ENCODE measurements around the gene LAMA2. TPM values are rescaled to one million over a fixed set of nuclear protein-coding genes. Genes with fewer than 3 reads are reported as not detected.

The LAMA2 gene
- total RNA-seq, 1 experiment from 2014 or later: 0.02 TPM

DNA sequence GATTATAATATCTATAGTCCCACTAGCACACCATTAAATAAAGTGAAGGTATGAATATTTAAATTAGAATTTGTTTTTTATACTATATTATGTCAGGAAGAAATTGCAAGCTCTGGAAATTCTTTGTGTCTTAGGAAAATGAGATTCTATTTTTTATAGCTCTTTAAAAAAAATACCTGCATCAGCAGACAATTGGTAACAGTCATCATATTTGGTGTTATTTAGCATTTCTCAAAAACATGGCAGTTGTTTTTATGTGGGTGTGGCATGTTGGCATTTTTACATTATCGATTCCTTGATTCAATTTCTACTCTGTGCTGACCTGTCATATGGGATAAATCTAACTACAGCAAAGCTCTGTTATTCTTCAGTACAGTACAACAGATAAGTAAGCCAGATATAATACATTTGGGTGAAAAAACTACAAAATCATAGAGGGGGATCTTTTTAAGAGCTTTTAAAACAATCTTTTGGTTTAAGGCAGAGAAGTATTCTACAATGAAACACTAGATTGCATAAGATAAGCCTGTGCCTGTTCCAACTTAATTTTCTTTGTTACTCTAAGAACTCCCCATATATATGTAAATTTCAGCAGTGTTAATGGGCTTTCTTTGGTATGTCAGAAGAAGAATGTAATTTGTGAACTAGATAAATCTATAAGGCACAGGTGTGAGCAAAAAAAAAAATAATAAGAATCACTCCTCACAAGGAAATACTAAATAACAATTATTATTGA, 71.5 kb downstream of the LAMA2 start:
- intact Hi-C loops (cut with micrococcal nuclease; ENCODE audit: unreplicated experiment): no loop called here
- TF ChIP-seq, protein P1, sequence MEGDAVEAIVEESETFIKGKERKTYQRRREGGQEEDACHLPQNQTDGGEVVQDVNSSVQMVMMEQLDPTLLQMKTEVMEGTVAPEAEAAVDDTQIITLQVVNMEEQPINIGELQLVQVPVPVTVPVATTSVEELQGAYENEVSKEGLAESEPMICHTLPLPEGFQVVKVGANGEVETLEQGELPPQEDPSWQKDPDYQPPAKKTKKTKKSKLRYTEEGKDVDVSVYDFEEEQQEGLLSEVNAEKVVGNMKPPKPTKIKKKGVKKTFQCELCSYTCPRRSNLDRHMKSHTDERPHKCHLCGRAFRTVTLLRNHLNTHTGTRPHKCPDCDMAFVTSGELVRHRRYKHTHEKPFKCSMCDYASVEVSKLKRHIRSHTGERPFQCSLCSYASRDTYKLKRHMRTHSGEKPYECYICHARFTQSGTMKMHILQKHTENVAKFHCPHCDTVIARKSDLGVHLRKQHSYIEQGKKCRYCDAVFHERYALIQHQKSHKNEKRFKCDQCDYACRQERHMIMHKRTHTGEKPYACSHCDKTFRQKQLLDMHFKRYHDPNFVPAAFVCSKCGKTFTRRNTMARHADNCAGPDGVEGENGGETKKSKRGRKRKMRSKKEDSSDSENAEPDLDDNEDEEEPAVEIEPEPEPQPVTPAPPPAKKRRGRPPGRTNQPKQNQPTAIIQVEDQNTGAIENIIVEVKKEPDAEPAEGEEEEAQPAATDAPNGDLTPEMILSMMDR (IDR thresholded peaks at IDR 0.05; ENCODE audit: insufficient read depth in 1 of 2, low read depth in 1 of 2, low read length in 1 of 2, severe bottlenecking in 1 of 2, unreplicated experiment in 1 of 2): no peak
- Histone ChIP-seq H3K4me3 (ENCODE audit: low read depth, low read length) (no peak overlapping the region), H3K36me3 (ENCODE audit: control insufficient read depth, insufficient read depth, low read length) (no peaks in the 10 kb centered on the region), H3K4me1 (no peaks in the 10 kb centered on the region), H3K9me3 (no peaks in the 10 kb centered on the region), H3K27me3 (replicated peaks; ENCODE audit: control insufficient read depth, insufficient read depth, low read length) (no peaks in the 10 kb centered on the region)
- Mint-ChIP-seq H3K4me1 (ENCODE audit: low read depth, unreplicated experiment) (no peaks in the 10 kb centered on the region), H3K27me3 (ENCODE audit: insufficient read depth, unreplicated experiment) (no peaks in the 10 kb centered on the region), H3K4me3 (ENCODE audit: unreplicated experiment) (no peak overlapping the region), H3K9me3 (ENCODE audit: unreplicated experiment) (no peaks in the 10 kb centered on the region), H3K36me3 (ENCODE audit: insufficient read depth, unreplicated experiment) (no peaks in the 10 kb centered on the region), H3K27ac (ENCODE audit: unreplicated experiment) (no peak overlapping the region)
- no TSS peak for BruUV-seq (replicated peaks)
- no peak for DNase-seq
- POLR2A ChIA-PET: no interaction called here
- CTCF ChIA-PET: no interaction called here

DNA sequence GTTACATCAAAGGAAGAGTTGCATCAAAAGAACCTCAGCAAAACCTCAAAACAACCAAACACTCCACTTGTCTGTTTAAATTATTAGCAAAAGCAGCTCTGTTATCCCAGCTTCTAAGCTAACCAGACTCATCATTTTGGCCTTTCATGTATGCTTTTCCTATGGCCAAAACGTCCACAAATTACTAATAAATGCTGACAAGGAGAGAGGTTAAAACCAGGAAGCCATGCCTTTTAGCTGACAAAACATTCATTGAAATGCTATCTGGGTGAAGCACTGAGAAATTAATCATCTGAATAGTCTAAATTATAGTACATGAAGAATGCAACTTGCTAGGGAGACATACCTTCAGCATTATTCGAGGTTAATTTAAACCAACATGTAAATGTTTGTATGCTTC, 80.6 kb downstream of the LAMA2 start:
- TF ChIP-seq, protein P1 (IDR thresholded peaks at IDR 0.05; ENCODE audit: insufficient read depth in 1 of 2, low read depth in 1 of 2, low read length in 1 of 2, severe bottlenecking in 1 of 2, unreplicated experiment in 1 of 2): no peak
- no peaks in the 10 kb centered on the region for H3K4me1 ChIP-seq
- POLR2A ChIA-PET: no interaction called here
- CTCF ChIA-PET: no interaction called here
- no peak overlapping the region for H3K4me3 Mint-ChIP-seq (ENCODE audit: unreplicated experiment)
- H3K9me3 Mint-ChIP-seq (ENCODE audit: unreplicated experiment): no peaks in the 10 kb centered on the region
- no peaks in the 10 kb centered on the region for H3K36me3 Mint-ChIP-seq (ENCODE audit: insufficient read depth, unreplicated experiment)
- intact Hi-C loops (cut with micrococcal nuclease; ENCODE audit: unreplicated experiment): no loop called here
- H3K4me3 ChIP-seq (ENCODE audit: low read depth, low read length): no peak overlapping the region
- no peaks in the 10 kb centered on the region for H3K4me1 Mint-ChIP-seq (ENCODE audit: low read depth, unreplicated experiment)
- no peaks in the 10 kb centered on the region; the same call in 1 of the 2 replicates for H3K27me3 ChIP-seq (replicated peaks; ENCODE audit: control insufficient read depth, insufficient read depth, low read length)
- no peak overlapping the region for H3K27ac Mint-ChIP-seq (ENCODE audit: unreplicated experiment)
- H3K36me3 ChIP-seq (ENCODE audit: control insufficient read depth, insufficient read depth, low read length): no peaks in the 10 kb centered on the region
- no peaks in the 10 kb centered on the region for H3K27me3 Mint-ChIP-seq (ENCODE audit: insufficient read depth, unreplicated experiment)
- H3K9me3 ChIP-seq: no peaks in the 10 kb centered on the region
- no peak for DNase-seq
- BruUV-seq (replicated peaks): no TSS peak

DNA sequence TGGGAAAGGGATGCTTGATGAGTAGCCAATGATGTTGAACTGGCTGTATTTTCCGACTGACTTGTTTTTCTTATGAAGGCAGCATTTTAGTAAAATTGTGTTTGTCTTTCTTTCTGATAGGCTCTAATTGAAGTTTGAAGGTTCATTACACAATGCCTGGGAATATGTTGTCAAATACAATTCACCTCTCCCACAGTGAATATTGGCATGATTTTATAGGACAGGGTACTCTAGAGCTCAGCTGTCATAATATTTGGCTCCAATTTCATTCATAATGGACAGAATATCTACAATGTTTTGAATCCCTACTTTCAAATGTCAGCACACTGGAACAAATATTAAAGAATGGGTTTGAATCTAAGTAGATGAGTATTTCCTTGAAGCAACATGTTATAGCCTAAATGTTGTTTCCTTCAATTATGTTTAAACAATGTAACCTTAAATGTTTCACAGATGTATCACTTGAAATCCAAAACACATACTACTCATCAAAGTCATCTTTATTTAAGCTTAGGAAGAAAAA, 81.4 kb downstream of the LAMA2 start:
- H3K36me3 Mint-ChIP-seq (ENCODE audit: insufficient read depth, unreplicated experiment): no peaks in the 10 kb centered on the region
- ChIA-PET POLR2A (no interaction called here), CTCF (no interaction called here)
- H3K27ac Mint-ChIP-seq (ENCODE audit: unreplicated experiment): no peak overlapping the region
- no peak for DNase-seq
- no peaks in the 10 kb centered on the region for H3K27me3 Mint-ChIP-seq (ENCODE audit: insufficient read depth, unreplicated experiment)
- H3K9me3 ChIP-seq: no peaks in the 10 kb centered on the region
- no peaks in the 10 kb centered on the region for H3K9me3 Mint-ChIP-seq (ENCODE audit: unreplicated experiment)
- H3K4me3 Mint-ChIP-seq (ENCODE audit: unreplicated experiment): no peak overlapping the region
- no peak overlapping the region for H3K4me3 ChIP-seq (ENCODE audit: low read depth, low read length)
- H3K36me3 ChIP-seq (ENCODE audit: control insufficient read depth, insufficient read depth, low read length): no peaks in the 10 kb centered on the region
- H3K4me1 ChIP-seq: no peaks in the 10 kb centered on the region
- BruUV-seq (replicated peaks): no TSS peak
- intact Hi-C loops (cut with micrococcal nuclease; ENCODE audit: unreplicated experiment): no loop called here
- TF ChIP-seq, protein P1 (IDR thresholded peaks at IDR 0.05; ENCODE audit: insufficient read depth in 1 of 2, low read depth in 1 of 2, low read length in 1 of 2, severe bottlenecking in 1 of 2, unreplicated experiment in 1 of 2): no peak
- H3K4me1 Mint-ChIP-seq (ENCODE audit: low read depth, unreplicated experiment): no peaks in the 10 kb centered on the region
- H3K27me3 ChIP-seq (replicated peaks; ENCODE audit: control insufficient read depth, insufficient read depth, low read length): no peaks in the 10 kb centered on the region; the same call in 1 of the 2 replicates
